Measurements from ENCODE around the gene CERS6.

GRCh38 chr2:168614172-168615018 lies 158.3 kb downstream of the CERS6 start:
- TF ChIP-seq ZFX (IDR thresholded peaks at IDR 0.05) (no peak), CTCF (conservative IDR thresholded peaks at IDR 0.05) (peak; percentile 38)
